SK-N-MC (cell line): Measurements from ENCODE around the gene KIF25.

ENCODE experiments used
- EZH2 ChIP-seq: fragments of 200-600 bp; sonication (generic); IDR thresholded peaks from one replicate; pipeline ENCODE4 v1.6.1; 2017; ENCODE audit warnings: antibody characterized with exemption
- FOXP2 ChIP-seq: optimal IDR thresholded peaks from 2 replicates; pipeline ENCODE3; 2011; ENCODE audit warnings: mild to moderate bottlenecking, moderate library complexity; ENCODE audit not compliant: insufficient read depth; ENCODE audit errors: extremely low read length, control extremely low read depth
- POLR2AphosphoS5 ChIP-seq: IDR thresholded peaks from 2 replicates; pipeline ENCODE4 v1.6.1; 2012; ENCODE audit warnings: mild to moderate bottlenecking, low read depth, low read length, borderline replicate concordance

GRCh38 chr6:168081858-168082546, 84.5 kb downstream of the KIF25 start:
- no peak for TF ChIP-seq POLR2AphosphoS5
- no peak for TF ChIP-seq EZH2
- no peak for TF ChIP-seq FOXP2
